Adrenal gland (tissue), 19 donors: Measurements from ENCODE around the gene TMEM107. TPM values are rescaled to one million over a fixed set of nuclear protein-coding genes. Genes with fewer than 3 reads are reported as not detected.
A peak's percentile ranks its signal among the peaks of the same experiment; 100 is the strongest.

Experiments used
- DNase-seq, 7 donors: peaks; one replicate each; pipeline ENCODE4 v3.0.0-alpha.2; 2019 to 2020
- H3K27ac ChIP-seq, 5 donors: fragments of 200-600 bp; sonication (generic) in 4 of 5; 1 replicate in 3 of 5; 2 replicates in 2 of 5; pipeline versions ENCODE4 v1.5.1 to v1.8.0; 2016 to 2020; ENCODE audit warnings: mild to moderate bottlenecking in 1 of 5
- H3K27me3 ChIP-seq: fragments of 200-600 bp; 2 replicates; pipeline ENCODE4 v1.8.0; 2021
- H3K36me3 ChIP-seq, 2 donors: fragments of 200-600 bp; replicated peaks in 1 of 2; 1 replicate in 1 of 2; 2 replicates in 1 of 2; pipeline versions ENCODE4 v1.5.1 to v1.8.0; 2018 to 2022
- H3K4me1 ChIP-seq, 2 donors: fragments of 200-600 bp; replicated peaks in 1 of 2; 1 replicate in 1 of 2; 2 replicates in 1 of 2; pipeline versions ENCODE4 v1.5.1 to v1.8.0; 2018 to 2021
- H3K4me3 ChIP-seq, 4 donors: fragments of 200-600 bp; sonication (generic) in 3 of 4; one replicate each; pipeline ENCODE4 v1.5.1; 2016 to 2018
- H3K9me3 ChIP-seq, 3 donors: fragments of 200-600 bp; sonication (generic) in 1 of 3; replicated peaks in 1 of 3; 1 replicate in 2 of 3; 2 replicates in 1 of 3; pipeline versions ENCODE4 v1.5.1 to v1.8.0; 2016 to 2021
- POLR2A ChIP-seq, 2 donors: fragments of 450-650 bp; IDR thresholded peaks; one replicate each; pipeline ENCODE4 v1.6.1; 2017; ENCODE audit warnings: antibody characterized with exemption in 2 of 2, mild to moderate bottlenecking in 2 of 2, moderate library complexity in 1 of 2
- WGBS, 4 donors: extraction: QIAGEN DNeasy Blood & Tissue Kit in 2 of 4; methylation state at CpG; one replicate each; pipeline versions ENCODE4 v1.1.5 to v1.1.7; 2013 to 2017; 5-methylcytosine and 5-hydroxymethylcytosine counted together
- intact Hi-C, 2 donors: fragments of 100-400 bp; cut with DNase I; formaldehyde crosslinking; loops; one replicate each; pipeline versions ENCODE4 v1.14.1 to v1.15.0; 2022 to 2023
- long read RNA-seq, 10 donors: library from polyadenylated mRNA in 3 of 10; unstranded in 2 of 10; stranded (forward) in 1 of 10; transcript quantifications; one replicate each; pipeline ENCODE4 v2.0.0 and lab custom pipeline, GENCODE V29; 2021 to 2026
- polyA plus RNA-seq, 3 donors: library from polyadenylated mRNA; stranded (reverse); fragments of 200-250 nt in 2 of 3; fragments of 350-450 nt in 1 of 3; fragmentation: Illumina TruSeq in 1 of 3; extraction: RNeasy Lipid Tissue Mini Kit (QIAGEN cat#74804) in 1 of 3; gene quantifications; one replicate each; pipeline ENCODE4 v1.2.3, GENCODE V29; 2013 to 2014
- total RNA-seq, 9 donors: library from RNA; depleted of rRNA in 4 of 9; stranded (reverse); fragments of >200 nt in 4 of 9; fragments of 120-200 nt in 1 of 9; fragmentation: NEBNext Ultra II Directional in 1 of 9; extraction: Animal tissue kit (Norgen Biotek cat#: 25700) in 1 of 9; gene quantifications; one replicate each; pipeline versions ENCODE4 v1.1.0 to v1.2.4, GENCODE V29; 2013 to 2023
- TF ChIP-seq, protein P1 (sequence below), 6 experiments: fragments of 450-650 bp in 4 of 6; fragments of 200-600 bp in 2 of 6; sonication (generic) in 1 of 6; IDR thresholded peaks; 1 replicate in 5 of 6; 2 replicates in 1 of 6; pipeline versions ENCODE4 v1.5.1 to v1.8.0; 2016 to 2021; ENCODE audit warnings: antibody characterized with exemption in 6 of 6, mild to moderate bottlenecking in 2 of 6, moderate library complexity in 1 of 6
- donor health status: healthy with polysubstance abuse.
- donor health status: Bipolar disorder and iron deficiency.
- donor health status: DM: yes; HTN: yes; CAD: no.
- donor health status: DM: no; HTN: no; CAD: no.
- donor health status: DM: no; HTN: no; CAD: no.
- donor health status: DM: yes; HTN: yes; CAD: no.

Gene TMEM107
- total RNA-seq (10 to 100 TPM in 8 of 9 donors, 1 to 10 TPM in 1; 6.2 to 33.6 (median 20.8) TPM), polyA plus RNA-seq (10 to 100 TPM in 2 of 3 donors, 1 to 10 TPM in 1; 8.3 to 14.0 (median 11.9) TPM)
- long read RNA-seq, donor 1, transcript TMEM107-204 (5 exons, 747 nt): major isoform, 12 of 16 reads
- long read RNA-seq, donor 1, partial matches to known transcripts: 0 of 16 reads
- long read RNA-seq, donor 1, other reads (novel, unspliced or antisense): 0 of 16 reads
- long read RNA-seq, donor 2, partial matches to known transcripts: 0 of 5 reads
- long read RNA-seq, donor 2, other reads (novel, unspliced or antisense): 0 of 5 reads
- long read RNA-seq, donor 3, transcript TMEM107-204 (5 exons, 747 nt): major isoform, 9 of 13 reads
- long read RNA-seq, donor 3, partial matches to known transcripts: 0 of 13 reads
- long read RNA-seq, donor 3, other reads (novel, unspliced or antisense): 0 of 13 reads
- long read RNA-seq, donor 4, transcript TMEM107-204 (5 exons, 747 nt): major isoform, 7 of 13 reads
- long read RNA-seq, donor 4, partial matches to known transcripts: 1 of 13 reads
- long read RNA-seq, donor 4, other reads (novel, unspliced or antisense): 1 of 13 reads
- long read RNA-seq, donor 5, transcript TMEM107-204 (5 exons, 747 nt): major isoform, 10 of 20 reads
- long read RNA-seq, donor 5, transcript TMEM107-205 (2 exons, 1,210 nt): minor isoform, 5 of 20 reads
- long read RNA-seq, donor 5, partial matches to known transcripts: 0 of 20 reads
- long read RNA-seq, donor 5, other reads (novel, unspliced or antisense): 2 of 20 reads
- long read RNA-seq, donor 6, transcript TMEM107-204 (5 exons, 747 nt): major isoform, 5 of 9 reads
- long read RNA-seq, donor 6, partial matches to known transcripts: 0 of 9 reads
- long read RNA-seq, donor 6, other reads (novel, unspliced or antisense): 0 of 9 reads
- long read RNA-seq, donor 7, transcript TMEM107-204 (5 exons, 747 nt): major isoform, 5 of 10 reads
- long read RNA-seq, donor 7, partial matches to known transcripts: 0 of 10 reads
- long read RNA-seq, donor 7, other reads (novel, unspliced or antisense): 0 of 10 reads
- long read RNA-seq, donor 8, transcript TMEM107-204 (5 exons, 747 nt): major isoform, 5 of 9 reads
- long read RNA-seq, donor 8, partial matches to known transcripts: 0 of 9 reads
- long read RNA-seq, donor 8, other reads (novel, unspliced or antisense): 0 of 9 reads
- long read RNA-seq, donor 9, transcript TMEM107-204 (5 exons, 747 nt): major isoform, 5 of 11 reads
- long read RNA-seq, donor 9, partial matches to known transcripts: 0 of 11 reads
- long read RNA-seq, donor 9, other reads (novel, unspliced or antisense): 0 of 11 reads
- long read RNA-seq, donor 10, partial matches to known transcripts: 0 of 5 reads
- long read RNA-seq, donor 10, other reads (novel, unspliced or antisense): 0 of 5 reads

DNA sequence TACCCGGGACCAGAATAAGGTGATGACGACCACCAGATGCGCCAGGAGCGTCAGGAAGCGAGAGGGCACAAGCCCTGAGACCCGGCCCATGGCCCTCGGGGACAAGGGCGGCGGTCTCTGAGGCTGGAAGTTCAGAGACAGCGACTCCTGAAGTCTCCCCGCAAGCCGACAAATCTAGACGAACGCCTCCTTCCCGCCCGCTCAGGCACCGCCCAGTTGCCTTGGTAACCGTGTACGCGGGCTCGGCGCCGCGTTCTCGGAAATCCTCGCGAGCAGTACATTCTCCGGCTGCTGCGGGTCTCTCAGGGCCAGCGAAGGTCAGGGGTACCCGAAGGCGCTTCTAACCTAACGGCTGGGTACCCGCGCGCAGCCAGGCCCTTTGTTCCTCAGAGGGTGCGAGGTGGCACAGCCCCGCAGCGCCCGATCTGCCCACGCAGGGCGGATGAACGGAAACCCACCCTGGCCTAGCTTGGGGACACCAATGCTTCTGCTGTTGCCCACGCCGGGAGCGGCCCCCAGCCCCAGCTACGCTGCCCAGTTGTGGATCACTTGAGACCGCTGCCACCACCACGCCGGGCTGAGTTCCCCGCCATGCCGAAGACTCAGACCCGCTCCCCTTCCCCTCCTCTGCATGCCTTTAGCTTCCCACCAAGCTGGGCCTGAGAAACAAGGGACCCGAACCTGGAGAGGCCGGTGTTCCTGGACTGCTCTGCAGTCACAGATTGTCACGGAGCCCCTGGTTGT, at the start of gene TMEM107:
Gene TMEM107 (minus strand): TSS at position 184 of the 744 bp plus-strand sequence. CDS start 94 bp downstream, at position 90.
- H3K27ac ChIP-seq: peak within 1 kb of the TSS; percentile 2 to 99 (median 53)
- TF ChIP-seq, protein P1, sequence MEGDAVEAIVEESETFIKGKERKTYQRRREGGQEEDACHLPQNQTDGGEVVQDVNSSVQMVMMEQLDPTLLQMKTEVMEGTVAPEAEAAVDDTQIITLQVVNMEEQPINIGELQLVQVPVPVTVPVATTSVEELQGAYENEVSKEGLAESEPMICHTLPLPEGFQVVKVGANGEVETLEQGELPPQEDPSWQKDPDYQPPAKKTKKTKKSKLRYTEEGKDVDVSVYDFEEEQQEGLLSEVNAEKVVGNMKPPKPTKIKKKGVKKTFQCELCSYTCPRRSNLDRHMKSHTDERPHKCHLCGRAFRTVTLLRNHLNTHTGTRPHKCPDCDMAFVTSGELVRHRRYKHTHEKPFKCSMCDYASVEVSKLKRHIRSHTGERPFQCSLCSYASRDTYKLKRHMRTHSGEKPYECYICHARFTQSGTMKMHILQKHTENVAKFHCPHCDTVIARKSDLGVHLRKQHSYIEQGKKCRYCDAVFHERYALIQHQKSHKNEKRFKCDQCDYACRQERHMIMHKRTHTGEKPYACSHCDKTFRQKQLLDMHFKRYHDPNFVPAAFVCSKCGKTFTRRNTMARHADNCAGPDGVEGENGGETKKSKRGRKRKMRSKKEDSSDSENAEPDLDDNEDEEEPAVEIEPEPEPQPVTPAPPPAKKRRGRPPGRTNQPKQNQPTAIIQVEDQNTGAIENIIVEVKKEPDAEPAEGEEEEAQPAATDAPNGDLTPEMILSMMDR (IDR thresholded peaks at IDR 0.05): no peak
- no peak for TF ChIP-seq POLR2A (IDR thresholded peaks at IDR 0.05)
- intact Hi-C loops: no loop called here

DNA sequence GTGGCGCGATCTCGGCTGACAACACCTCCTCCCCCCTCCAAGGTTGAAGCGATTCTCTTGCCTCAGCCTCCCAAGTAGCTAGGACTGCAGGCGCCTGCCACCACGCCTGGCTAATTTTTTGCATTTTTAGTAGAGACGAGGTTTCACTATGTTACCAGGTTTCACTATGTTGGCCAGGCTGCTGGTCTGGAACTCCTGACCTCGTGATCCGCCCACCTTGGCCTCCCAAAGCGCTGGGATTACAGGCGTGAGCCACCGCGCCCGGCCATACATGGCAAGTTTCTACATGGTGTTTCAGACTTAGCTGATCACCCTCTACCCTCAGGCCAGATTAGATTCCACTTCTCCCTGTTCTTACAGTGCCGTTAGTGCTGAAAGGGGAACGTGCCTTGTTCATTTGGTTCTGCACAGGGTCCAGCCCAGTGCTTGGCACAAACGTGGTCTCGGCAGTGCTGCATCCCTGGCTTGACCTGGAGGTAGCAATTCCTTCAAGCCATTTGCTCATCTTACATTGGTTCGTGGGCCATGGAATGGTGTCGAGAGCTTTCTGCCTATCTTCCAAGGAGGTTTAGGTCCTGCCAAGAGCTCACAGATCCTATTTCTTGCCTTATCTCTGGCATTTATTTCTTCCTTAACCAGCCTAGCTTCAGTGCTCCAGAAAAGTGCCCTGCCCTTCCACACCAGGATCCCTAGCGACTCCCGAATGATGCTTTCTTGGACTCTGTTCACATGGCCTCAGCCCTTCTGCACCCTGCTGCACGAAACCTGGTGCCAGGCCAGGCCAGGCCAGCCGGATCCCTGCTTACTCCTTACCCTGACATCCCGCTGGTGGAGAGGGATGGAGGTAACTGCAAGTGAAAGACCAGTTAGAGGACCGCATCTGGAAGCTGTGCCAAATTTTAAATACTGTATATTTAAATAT, 49.0 kb upstream of the TMEM107 start:
- H3K9me3 ChIP-seq: no peaks in the 10 kb centered on the region
- peaks cover 9 to 18% of the 10 kb centered on the region in 2 donors for H3K4me1 ChIP-seq
- 84 to 92% (median 90%) methylated on average over 25 to 26 of the region's 26 CpGs for WGBS, 4 donors
- TF ChIP-seq, protein P1 (IDR thresholded peaks at IDR 0.05): no peak
- no peak for TF ChIP-seq POLR2A (IDR thresholded peaks at IDR 0.05)
- H3K36me3 ChIP-seq: peaks cover 0 to 27% of the 10 kb centered on the region in 2 donors
- DNase-seq: peak in 1 of 7 donors; percentile 42
- intact Hi-C loops: loop anchor here in 1 of 2 donors (5.0 kb wide), 1 partner anchor 38 kb away; no protein-coding TSS in a partner anchor
- H3K4me3 ChIP-seq: no peak overlapping the region
- no peak overlapping the region for H3K27ac ChIP-seq
- H3K27me3 ChIP-seq: no peaks in the 10 kb centered on the region

More for the DNA sequence above, at the start of gene TMEM107:
- H3K36me3 ChIP-seq: no peaks in the 10 kb centered on the region
- peaks cover 9 to 38% of the 10 kb centered on the region in 2 donors for H3K4me1 ChIP-seq
- no peaks in the 10 kb centered on the region for H3K27me3 ChIP-seq
- peak; percentile 84 to 93 (median 89) for DNase-seq
- WGBS, 4 donors: 1 to 3% (median 2%) methylated on average over 15 to 56 of the region's 56 CpGs
- H3K9me3 ChIP-seq: no peaks in the 10 kb centered on the region
- H3K4me3 ChIP-seq: peak within 1 kb of the TSS in 3 of 4 donors; percentile 22 to 54 (median 42)
